Esophagus squamous epithelium (tissue), 4 donors: ENCODE measurements around the gene SMIM9.

Experiments used
- POLR2A ChIP-seq, 4 donors: fragments of 450-650 bp; IDR thresholded peaks; one replicate each; pipeline ENCODE4 v1.6.1; 2017; ENCODE audit warnings: antibody characterized with exemption in 4 of 4, mild to moderate bottlenecking in 4 of 4, moderate library complexity in 3 of 4
- TF ChIP-seq, protein P1 (sequence below), 6 experiments: fragments of 450-650 bp in 4 of 6; fragments of 200-600 bp in 2 of 6; sonication (generic) in 2 of 6; IDR thresholded peaks; one replicate each; pipeline ENCODE4 v1.5.1; 2016 to 2019; ENCODE audit warnings: antibody characterized with exemption in 6 of 6, mild to moderate bottlenecking in 4 of 6, moderate library complexity in 4 of 6

DNA sequence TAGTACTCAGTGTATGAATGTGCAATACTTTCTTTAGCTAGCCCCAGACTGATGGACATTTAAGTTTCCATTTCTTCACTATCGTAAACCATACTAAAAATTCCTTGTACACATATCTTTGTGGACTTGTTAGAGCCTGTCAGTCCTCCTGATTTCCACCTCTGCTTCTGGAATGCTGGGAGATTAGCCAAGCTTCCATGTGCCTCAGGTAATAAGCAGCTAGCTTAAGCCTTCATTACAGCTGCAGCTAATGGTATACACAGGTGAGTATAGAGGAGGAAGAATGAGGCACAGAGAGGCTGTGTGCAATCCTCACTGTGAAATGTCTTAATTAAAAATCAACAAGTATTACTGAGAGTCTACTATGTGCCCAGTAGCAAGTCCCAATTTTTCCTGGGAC lies 9.8 kb downstream of the SMIM9 start:
- TF ChIP-seq POLR2A (IDR thresholded peaks at IDR 0.05) = no peak
- TF ChIP-seq, protein P1, sequence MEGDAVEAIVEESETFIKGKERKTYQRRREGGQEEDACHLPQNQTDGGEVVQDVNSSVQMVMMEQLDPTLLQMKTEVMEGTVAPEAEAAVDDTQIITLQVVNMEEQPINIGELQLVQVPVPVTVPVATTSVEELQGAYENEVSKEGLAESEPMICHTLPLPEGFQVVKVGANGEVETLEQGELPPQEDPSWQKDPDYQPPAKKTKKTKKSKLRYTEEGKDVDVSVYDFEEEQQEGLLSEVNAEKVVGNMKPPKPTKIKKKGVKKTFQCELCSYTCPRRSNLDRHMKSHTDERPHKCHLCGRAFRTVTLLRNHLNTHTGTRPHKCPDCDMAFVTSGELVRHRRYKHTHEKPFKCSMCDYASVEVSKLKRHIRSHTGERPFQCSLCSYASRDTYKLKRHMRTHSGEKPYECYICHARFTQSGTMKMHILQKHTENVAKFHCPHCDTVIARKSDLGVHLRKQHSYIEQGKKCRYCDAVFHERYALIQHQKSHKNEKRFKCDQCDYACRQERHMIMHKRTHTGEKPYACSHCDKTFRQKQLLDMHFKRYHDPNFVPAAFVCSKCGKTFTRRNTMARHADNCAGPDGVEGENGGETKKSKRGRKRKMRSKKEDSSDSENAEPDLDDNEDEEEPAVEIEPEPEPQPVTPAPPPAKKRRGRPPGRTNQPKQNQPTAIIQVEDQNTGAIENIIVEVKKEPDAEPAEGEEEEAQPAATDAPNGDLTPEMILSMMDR (IDR thresholded peaks at IDR 0.05) = no peak
